NOMO-1 (cell line): ENCODE measurements around the gene TOLLIP.

Source experiments
- DNase-seq, 2 experiments: peaks; one replicate each; lab custom pipeline; 2025; ENCODE audit not compliant: unreplicated experiment in 2 of 2; lab: John Stamatoyannopoulos, UW

TOLLIP gene

GRCh38 chr11:1300121-1300520 lies 9.3 kb downstream of the TOLLIP start:
- no peak for DNase-seq

- no peak for DNase-seq
Measured at GRCh38 chr11:1299621-1300020, 9.8 kb downstream of the TOLLIP start.

- DNase-seq = peak; percentile 86 to 90
Measured at GRCh38 chr11:1298695-1299492, 10.5 kb downstream of the TOLLIP start.

- DNase-seq = no peak
Measured at GRCh38 chr11:1297576-1298473, 11.6 kb downstream of the TOLLIP start.

GRCh38 chr11:1297011-1297575 lies 12.3 kb downstream of the TOLLIP start:
- DNase-seq = no peak

- DNase-seq = no peak
Measured at GRCh38 chr11:1296287-1296686, 13.1 kb downstream of the TOLLIP start.

GRCh38 chr11:1295591-1295990 lies 13.8 kb downstream of the TOLLIP start:
- DNase-seq = no peak

GRCh38 chr11:1295086-1295485 lies 14.3 kb downstream of the TOLLIP start:
- DNase-seq = no peak

GRCh38 chr11:1293619-1294015 lies 15.8 kb downstream of the TOLLIP start:
- DNase-seq = no peak

- no peak for DNase-seq
Measured at GRCh38 chr11:1292644-1293618, 16.5 kb downstream of the TOLLIP start.

- no peak for DNase-seq
Measured at GRCh38 chr11:1292018-1292643, 17.3 kb downstream of the TOLLIP start.

GRCh38 chr11:1291295-1292017 lies 18.0 kb downstream of the TOLLIP start:
- no peak for DNase-seq

GRCh38 chr11:1290052-1291040 lies 19.1 kb downstream of the TOLLIP start:
- DNase-seq = no peak

- DNase-seq = no peak
Measured at GRCh38 chr11:1289211-1289935, 20.1 kb downstream of the TOLLIP start.

GRCh38 chr11:1288426-1289151 lies 20.8 kb downstream of the TOLLIP start:
- DNase-seq = no peak

GRCh38 chr11:1287928-1288327 lies 21.5 kb downstream of the TOLLIP start:
- no peak for DNase-seq

- no peak for DNase-seq
Measured at GRCh38 chr11:1285876-1286275, 23.6 kb downstream of the TOLLIP start.
